ENCODE data around the gene MACO1.

GRCh38 chr1:25541889-25542658 is 111.4 kb downstream of the MACO1 start:
- TF ChIP-seq POLR2A (IDR thresholded peaks at IDR 0.05) = no peak
- TF ChIP-seq CTCF (IDR thresholded peaks at IDR 0.05 in 4 of 5, conservative IDR thresholded peaks at IDR 0.05 in 1 of 5) = no peak

All from gastrocnemius medialis (tissue), 4 donors.